AG10803 (cell line): Measurements from ENCODE around the gene ASB2.
A peak's percentile ranks its signal among the peaks of the same experiment; 100 is the strongest.

Experiments
- DNase-seq: peaks from one replicate; pipeline ENCODE4 v3.0.0; 2010; ENCODE audit warnings: low read depth
- H3K4me3 ChIP-seq: 2 replicates; pipeline ENCODE4 v1.5.1; 2011; ENCODE audit warnings: mild to moderate bottlenecking, low read length, control low read depth
- TF ChIP-seq, protein P1 (sequence below): conservative IDR thresholded peaks from 2 replicates; pipeline ENCODE4 v1.5.1; 2011; ENCODE audit warnings: mild to moderate bottlenecking, low read length, control low read depth, inconsistent platforms

ASB2 gene

DNA sequence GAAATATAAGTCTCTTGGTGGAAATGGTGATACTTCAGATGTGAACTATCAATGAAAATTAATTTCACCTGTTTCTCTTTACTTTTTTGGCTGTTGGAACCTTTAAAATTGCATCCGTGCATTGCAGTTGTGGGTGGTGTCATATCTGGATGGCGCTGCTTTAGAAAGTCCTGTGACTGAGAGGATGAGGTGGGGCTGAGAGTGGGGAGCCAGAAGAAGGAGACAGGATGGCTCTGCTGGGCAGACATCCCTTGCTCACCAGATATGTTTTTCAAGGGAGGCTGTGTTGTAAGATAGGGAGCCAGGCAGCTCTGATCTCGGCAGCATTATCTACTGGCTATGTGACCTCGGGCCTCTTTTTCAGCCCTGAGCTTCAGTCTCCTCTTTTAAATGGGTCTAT is 12.7 kb downstream of the ASB2 start:
- DNase-seq: no peak
- H3K4me3 ChIP-seq: no peak overlapping the region
- TF ChIP-seq, protein P1, sequence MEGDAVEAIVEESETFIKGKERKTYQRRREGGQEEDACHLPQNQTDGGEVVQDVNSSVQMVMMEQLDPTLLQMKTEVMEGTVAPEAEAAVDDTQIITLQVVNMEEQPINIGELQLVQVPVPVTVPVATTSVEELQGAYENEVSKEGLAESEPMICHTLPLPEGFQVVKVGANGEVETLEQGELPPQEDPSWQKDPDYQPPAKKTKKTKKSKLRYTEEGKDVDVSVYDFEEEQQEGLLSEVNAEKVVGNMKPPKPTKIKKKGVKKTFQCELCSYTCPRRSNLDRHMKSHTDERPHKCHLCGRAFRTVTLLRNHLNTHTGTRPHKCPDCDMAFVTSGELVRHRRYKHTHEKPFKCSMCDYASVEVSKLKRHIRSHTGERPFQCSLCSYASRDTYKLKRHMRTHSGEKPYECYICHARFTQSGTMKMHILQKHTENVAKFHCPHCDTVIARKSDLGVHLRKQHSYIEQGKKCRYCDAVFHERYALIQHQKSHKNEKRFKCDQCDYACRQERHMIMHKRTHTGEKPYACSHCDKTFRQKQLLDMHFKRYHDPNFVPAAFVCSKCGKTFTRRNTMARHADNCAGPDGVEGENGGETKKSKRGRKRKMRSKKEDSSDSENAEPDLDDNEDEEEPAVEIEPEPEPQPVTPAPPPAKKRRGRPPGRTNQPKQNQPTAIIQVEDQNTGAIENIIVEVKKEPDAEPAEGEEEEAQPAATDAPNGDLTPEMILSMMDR: no peak

DNA sequence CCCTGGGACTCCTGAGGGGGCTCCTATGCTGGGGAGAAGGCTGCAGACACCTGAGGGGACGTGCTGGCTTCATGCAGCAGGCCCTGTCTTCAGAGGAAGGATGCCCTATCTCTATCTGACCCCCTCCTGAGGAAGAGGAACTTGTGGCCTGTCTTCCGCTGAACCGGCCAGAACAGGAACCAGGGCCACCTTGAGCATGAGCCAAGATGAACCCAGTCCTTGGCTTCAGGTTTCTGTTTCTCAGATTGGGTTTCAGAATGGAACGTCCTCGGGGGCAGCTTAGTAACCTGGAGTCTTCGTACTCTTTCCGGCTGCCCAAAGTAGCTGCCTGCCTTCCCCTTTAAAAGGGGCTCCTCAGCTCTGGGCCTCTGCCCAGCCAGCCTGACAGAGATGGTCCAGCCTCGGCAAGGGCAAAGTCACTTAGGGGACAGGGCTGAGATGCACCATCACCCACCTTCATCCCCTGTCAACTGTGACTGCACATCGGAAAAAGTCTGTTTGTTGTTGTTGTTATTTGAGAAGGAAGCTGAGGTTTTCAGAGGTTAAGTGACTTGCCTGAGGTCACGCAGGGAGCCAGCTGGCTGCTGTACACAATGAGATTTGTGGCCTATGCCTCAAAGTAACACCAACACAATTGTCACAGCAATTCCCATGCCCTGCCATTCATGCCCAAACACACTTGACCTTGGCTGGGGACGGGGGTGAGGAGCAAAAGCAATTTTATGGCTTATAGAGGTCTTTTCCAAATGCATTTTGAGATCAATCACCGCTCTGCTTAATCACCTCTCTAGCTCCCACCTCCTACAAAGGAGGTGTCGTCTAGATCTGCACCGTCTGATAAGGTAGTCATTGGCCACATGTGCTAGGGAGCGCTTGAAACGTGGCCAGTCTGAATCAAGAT is 13.4 kb downstream of the ASB2 start:
- H3K4me3 ChIP-seq: no peak overlapping the region
- no peak for DNase-seq
- TF ChIP-seq, protein P1: no peak

DNA sequence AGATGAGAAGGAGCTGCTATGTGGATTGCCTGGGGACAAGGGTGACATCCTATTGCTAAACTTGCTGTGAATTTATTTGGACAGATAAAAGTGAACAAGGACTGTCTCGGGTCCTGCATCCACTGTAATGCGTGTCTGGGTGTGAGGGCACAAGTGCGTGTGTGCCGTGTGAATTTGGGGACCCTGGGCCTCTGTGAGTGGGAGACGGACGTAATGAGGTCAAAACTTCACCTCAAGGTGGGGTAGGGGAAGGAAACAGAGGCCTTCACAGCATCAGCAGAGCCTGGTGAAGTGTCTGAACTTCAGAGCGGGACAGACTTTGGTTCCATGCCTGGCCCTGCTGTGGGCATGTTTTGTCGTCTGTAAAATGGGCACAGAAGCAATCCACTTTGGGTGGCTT is 14.8 kb downstream of the ASB2 start:
- no peak for DNase-seq
- H3K4me3 ChIP-seq: no peak overlapping the region
- TF ChIP-seq, protein P1: no peak

DNA sequence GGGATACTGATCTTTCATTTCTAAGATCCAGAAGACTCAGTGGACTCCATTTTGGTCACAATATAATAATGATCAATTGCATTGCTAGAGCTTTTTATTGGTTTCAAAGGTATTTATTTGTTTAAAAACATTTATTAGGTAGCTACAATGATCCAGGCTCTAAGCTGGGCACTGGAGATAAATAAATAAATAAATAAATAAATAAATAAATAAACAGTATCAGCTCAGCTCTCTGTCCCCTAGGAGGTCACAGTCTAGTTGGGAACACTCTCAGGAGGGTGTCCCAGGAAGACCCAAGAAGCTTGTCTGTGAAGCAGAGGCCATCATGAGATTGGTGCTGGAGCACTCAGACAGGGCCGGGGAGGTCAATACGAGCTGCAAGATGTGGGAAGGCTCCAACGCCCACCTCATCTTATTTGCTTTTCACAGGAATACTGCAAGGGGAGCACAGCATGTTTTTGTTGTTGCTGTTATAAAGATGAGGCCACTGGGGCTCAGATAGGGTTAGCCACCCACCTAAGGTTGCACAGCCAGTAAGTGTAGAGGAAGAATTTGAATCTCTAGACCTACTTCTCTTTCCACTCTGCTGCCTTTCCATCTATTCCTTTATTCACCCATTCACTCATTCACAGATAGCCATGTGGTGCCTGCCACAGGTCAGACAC is 15.5 kb downstream of the ASB2 start:
- TF ChIP-seq, protein P1: no peak
- no peak for DNase-seq
- no peak overlapping the region for H3K4me3 ChIP-seq

DNA sequence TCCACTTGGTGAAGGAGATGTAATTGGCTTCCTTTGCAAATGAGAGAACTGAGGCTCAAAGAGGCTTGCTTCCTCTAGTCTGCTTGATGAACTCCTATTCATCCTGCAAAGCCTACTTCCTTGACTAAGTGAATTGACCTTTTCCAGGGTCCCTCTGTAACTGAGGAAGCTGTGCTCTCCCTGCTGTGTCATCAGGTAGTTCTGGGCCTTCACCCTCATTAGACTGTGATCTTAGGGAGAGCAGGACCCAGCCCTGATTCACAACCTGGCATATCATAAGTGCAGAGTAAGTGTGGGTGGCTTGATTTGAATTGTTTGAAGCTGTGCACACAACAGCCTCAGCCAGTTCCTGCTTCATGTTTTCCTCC is 16.3 kb downstream of the ASB2 start:
- TF ChIP-seq, protein P1: no peak
- no peak overlapping the region for H3K4me3 ChIP-seq
- DNase-seq: no peak

DNA sequence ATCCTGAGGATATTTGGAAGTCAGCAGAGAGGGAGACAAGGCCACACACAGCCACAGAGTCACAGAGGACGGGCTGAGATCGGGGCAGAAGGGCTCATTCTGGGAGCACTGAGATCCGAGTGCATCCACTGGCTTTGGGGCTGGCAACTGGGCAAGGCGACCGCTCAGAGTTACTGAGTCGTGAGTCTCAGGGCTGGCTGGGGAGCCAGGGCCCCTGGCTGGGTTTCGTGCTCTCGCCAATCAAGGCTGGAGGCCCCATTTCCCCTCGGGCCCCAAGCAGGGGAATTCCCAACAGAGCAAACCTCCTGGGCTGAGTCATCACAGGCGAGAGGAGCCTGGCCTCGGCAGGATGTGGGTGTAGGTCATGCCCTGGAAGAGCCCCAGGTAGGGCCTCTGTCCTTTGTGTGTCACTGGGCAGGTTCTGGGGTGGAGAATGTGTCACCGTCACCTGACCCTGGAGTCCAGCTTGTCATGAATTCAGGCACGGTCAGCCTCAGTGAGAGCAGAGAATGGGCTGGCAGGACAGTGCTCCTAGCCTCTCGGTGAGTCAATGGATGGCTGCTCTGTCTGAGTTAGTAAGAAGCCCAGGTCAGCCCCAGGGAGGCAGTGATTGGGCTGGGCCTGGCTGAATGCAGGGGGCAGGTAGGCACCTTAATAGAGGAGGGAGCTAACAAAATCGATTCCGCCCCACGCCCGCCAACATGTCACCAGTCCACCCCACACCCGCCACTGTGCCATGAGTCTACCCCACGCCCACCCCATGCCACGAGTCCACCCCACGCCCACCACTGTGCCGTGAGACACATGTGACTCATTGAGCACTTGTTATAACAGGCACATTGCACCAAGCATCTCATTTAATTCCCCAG is 16.9 kb downstream of the ASB2 start:
- TF ChIP-seq, protein P1: no peak
- no peak overlapping the region for H3K4me3 ChIP-seq
- DNase-seq: peak; percentile 82
